Choroid plexus epithelial cell (primary cell): ENCODE results near the gene ZNF827.

ENCODE experiments used
- DNase-seq: peaks from one replicate; pipeline ENCODE4 v3.0.0-alpha.2; 2010; ENCODE audit warnings: low read depth
- H3K4me3 ChIP-seq: 2 replicates; pipeline ENCODE4 v1.5.1; 2011; ENCODE audit warnings: low read depth, mild to moderate bottlenecking, control low read depth, low read length, moderate library complexity
- TF ChIP-seq, protein P1 (sequence below): conservative IDR thresholded peaks from 2 replicates; pipeline ENCODE4 v1.5.1; 2011; ENCODE audit warnings: low read depth, mild to moderate bottlenecking, control low read depth, inconsistent platforms, low read length, moderate library complexity

Gene ZNF827

DNA sequence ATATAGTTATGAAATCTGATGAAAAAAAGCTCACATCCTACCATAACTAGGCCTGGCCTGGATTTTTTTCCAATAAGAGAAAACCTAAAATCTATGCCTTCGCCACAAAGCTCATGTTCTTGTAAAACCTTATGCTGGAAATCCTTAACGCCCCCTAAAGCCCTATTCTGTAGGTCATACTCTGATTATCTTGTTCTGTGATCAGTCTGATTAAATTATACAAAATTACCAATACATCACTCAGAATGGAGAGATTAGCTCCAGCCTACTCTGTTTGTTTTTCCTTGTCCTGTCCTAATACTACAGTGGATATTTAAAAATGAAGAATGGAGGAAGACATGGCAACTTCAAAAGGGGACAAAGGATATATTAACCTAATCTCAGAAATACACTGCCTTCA lies 7.2 kb downstream of the ZNF827 start:
- DNase-seq: no peak
- TF ChIP-seq, protein P1, sequence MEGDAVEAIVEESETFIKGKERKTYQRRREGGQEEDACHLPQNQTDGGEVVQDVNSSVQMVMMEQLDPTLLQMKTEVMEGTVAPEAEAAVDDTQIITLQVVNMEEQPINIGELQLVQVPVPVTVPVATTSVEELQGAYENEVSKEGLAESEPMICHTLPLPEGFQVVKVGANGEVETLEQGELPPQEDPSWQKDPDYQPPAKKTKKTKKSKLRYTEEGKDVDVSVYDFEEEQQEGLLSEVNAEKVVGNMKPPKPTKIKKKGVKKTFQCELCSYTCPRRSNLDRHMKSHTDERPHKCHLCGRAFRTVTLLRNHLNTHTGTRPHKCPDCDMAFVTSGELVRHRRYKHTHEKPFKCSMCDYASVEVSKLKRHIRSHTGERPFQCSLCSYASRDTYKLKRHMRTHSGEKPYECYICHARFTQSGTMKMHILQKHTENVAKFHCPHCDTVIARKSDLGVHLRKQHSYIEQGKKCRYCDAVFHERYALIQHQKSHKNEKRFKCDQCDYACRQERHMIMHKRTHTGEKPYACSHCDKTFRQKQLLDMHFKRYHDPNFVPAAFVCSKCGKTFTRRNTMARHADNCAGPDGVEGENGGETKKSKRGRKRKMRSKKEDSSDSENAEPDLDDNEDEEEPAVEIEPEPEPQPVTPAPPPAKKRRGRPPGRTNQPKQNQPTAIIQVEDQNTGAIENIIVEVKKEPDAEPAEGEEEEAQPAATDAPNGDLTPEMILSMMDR: no peak
- H3K4me3 ChIP-seq: no peak overlapping the region

DNA sequence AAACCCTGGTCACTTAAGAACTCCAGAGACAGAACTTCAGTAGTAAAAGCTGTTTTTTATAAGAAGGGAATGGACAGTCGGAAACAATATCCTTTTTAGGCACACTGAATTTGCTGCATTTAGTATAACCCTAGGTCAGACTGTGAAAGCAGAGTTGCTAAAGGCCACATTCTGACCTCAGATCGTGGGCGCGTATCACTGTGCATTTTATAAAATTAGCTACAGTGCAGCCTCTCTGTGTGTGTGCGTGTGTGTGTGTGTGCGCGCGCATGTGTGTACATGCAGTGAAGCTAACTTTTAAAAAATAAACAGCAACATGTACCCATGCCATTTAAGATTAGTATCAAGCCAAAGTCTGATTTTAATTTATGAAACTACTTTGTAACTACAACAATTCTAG lies 8.0 kb downstream of the ZNF827 start:
- DNase-seq: peak; percentile 39
- TF ChIP-seq, protein P1: no peak
- H3K4me3 ChIP-seq: no peak overlapping the region

DNA sequence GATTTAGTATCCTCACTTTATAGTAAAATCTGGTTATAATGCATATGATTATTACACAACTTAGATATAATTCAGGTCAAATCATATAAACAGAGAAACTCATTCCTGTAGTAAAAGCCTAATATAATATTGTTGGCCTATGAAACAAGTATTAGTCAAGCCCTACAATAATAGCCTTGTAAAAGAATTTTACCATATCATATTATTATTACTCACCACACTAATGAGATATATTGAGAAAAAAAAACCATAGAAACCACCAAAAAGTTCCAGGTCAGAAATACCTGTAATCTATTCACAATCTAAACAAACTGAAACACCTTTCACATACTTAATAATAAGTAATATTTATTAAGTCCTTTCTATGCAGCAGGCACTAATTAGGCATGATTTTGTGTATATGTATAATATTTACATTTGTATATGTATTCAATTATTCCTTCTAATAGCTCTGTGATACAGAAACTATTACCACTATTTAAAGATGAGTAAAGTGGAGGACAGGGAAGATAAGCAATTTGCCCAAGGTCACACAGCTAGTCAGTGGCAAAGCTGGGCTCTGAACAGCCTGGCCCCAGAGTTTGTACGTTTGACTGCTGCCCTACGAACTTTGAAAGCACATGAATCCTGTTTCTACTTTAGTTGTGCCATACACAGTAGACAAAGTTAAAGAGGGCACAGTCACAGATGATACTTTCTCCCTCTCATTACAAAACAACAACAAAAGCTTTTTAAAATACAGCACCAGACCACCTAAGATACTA lies 9.0 kb downstream of the ZNF827 start:
- H3K4me3 ChIP-seq: no peak overlapping the region
- TF ChIP-seq, protein P1: no peak
- DNase-seq: no peak

DNA sequence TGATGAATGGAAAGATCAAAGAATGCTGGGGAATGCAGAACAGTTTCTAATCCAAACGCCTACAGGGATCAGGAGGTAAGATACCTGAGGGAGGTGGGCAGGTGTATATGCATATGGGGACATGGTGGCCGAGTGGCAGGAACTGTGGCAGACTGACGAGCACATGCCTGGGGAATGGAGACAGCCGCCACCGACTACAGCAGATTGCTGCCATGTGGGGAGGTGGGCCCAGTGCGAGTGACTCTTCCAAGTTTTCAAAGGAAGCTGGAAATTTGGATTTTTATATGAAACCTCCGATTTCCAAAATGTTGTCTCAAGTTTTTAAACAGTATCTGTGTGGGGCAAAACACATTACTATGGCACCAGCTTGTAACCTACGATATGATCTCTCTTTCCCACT lies 9.9 kb downstream of the ZNF827 start:
- no peak for DNase-seq
- TF ChIP-seq, protein P1: no peak

DNA sequence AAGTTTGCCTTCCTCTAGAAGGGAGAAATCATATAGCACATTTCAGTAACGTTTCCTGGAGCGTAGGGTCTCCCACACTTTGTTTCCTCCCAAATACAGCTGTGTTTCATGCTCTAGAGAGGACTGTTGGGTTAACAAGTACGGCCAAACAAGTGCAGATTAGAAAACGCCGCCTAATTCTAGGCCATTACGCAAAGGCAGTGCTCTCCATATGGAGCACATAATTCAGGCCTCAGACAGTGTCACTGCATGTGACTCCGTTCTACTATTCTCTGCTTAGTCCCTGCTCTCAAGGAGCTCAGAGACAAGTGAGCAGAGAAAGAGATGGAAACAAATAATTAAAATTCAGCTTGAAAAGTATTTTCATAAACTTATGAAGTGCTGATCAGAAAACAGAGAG lies 11.6 kb downstream of the ZNF827 start:
- DNase-seq: no peak
- no peak overlapping the region for H3K4me3 ChIP-seq
- TF ChIP-seq, protein P1: no peak

More for the DNA sequence above, 9.9 kb downstream of the ZNF827 start:
- H3K4me3 ChIP-seq: no peak overlapping the region

DNA sequence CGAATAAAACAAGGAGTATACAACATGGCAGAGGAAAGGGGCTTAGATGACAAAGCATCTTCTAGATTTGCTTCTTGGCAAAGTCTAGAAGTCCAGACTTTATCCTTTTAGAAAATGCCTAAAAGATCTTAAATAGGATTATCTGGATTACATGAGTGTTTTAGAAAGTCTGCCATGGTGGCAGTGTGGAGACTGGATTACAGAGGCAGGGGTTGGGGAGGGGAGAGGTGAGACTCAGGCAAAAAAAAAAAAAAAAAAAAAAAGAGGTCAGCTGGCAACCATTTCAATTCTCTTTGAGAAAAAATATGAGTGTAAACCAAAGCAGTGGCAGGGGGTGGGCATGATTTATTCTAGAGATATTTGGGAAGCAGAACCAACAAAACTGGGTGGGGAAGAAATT lies 17.4 kb downstream of the ZNF827 start:
- TF ChIP-seq, protein P1: no peak
- H3K4me3 ChIP-seq: no peak overlapping the region
- no peak for DNase-seq

DNA sequence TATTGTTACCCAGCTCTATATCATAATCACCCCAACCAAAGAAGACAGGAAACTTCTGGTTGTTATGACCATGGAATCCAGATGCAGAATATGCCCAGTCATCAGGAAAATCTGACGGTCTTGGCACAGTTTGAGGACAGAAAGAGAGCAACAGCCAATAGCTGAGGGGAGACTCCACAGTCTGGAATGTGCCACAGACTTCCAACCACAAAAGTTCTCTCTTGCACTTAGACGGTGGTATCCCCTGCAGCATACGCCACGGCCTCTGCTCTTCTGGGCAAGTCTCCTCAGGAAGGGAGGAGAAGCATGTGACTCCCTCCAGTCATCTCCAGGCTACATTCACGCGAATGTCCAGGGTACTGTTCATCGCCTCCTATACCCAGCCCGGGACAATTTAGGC lies 18.4 kb downstream of the ZNF827 start:
- no peak overlapping the region for H3K4me3 ChIP-seq
- DNase-seq: peak; percentile 96
- TF ChIP-seq, protein P1: no peak
